ENCODE measurements around the gene FREM1.
A peak's percentile ranks its signal among the peaks of the same experiment; 100 is the strongest.

FREM1 gene

DNA sequence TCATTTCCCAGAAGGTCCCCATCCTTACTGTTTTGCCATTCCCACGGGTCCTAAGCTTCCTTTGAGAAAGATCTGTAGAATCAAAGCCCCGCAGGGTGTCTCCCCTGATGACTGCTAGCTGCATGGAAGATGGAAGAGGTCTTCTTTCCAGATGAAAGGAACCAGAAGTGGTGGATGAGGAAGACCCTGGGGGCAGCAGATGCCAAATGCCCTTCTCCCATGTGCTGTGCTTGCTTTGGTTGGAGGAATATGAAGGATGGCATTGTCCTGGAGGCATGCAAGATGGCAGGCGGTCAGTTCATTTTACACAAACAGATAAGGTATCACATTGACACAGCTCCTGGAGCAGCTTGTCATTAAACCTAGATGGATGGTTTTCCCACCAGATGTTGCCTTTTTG lies 161.9 kb downstream of the FREM1 start:
- no peak for DNase-seq

DNA sequence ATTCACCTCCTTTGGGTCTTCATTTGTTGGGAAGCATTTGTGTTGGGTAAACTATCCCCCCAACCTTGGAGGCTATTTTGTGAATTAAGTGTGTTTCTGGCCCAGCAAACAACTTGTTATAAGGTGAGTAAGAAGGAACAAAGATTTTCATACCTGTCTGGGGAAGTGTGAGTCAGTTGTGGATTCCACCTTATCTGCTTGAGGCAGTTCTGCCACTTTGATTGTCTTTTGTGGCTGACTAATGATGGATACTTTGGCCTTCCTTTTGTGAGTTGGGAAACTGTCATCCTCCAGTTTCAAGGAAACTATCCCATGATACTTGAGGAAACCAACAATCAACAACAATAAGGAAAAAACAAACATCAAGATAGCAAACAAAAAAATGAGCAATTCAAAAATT lies 163.1 kb downstream of the FREM1 start:
- no peak for DNase-seq

- DNase-seq: no peak
Measured at GRCh38 chr9:14746626-14747025, 163.6 kb downstream of the FREM1 start.

DNA sequence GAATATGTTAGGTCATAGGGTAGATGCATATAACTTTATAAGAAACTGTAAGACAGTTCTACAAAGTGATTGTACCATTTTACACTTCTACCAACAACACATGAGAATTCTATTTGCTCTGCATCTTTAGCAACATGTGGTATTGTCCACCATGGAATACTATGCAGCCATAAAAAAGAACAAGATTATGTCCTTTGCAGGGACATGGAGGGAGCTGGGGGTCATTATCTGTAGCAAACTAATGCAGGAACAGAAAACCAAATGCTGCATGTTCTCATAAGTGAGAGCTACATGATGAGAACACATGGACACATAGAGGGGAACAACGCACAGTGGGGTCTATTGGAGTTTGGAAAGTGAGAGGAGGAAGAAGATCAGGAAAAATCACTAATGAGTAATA lies 165.5 kb downstream of the FREM1 start:
- no peak for DNase-seq

DNA sequence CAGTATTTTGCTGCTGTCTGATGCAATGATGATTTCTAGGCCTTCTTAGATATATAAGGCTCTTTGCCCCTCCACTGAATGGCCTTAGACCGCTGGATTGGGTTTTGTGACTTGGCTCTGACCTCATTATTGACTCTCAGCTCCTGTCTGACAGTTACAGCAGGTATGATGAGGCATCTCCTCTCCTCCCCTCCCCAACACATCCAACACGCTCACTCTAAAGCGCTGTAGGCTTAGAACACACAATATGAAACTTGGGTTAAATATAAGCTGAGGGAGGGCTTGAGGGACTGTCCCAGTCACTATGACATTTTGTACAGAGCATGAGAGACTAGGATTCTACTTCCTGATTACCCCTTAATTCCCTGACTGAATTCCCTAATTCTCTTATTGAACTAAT lies 168.9 kb downstream of the FREM1 start:
- DNase-seq: no peak

- DNase-seq: no peak
Measured at GRCh38 chr9:14733133-14733532, 177.1 kb downstream of the FREM1 start.

DNA sequence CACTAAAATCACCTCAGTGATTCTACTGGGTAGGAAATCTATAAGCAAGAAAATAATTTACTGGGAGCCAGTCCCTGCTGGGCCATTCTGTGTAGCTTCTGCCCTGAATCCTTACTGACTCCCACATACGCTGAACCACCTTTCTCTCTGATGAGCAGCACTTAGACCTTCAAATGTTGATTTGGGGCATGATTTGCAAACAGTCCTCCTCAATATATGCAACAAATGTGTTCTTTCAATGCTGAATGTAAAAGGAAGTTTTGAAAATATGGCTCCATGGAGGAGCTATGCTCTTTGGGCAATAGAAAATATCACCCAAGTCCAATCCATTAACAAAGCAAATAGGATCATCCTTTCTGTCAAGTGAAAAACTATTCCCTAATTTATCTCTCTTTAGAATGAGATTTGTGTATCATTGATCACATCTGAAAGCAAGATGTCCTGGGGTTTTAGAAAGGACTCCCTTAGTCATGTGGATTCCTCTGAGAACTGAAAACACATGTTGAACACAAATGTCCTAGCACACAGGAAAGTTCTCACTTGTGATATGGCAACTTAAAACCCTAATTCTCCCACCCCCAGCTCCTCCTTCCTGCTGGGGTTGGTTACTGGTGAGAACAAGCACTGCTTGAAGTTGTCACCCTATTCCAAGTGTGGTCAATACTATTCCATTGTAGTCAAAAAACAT lies 178.8 kb downstream of the FREM1 start:
- no peak for DNase-seq

DNA sequence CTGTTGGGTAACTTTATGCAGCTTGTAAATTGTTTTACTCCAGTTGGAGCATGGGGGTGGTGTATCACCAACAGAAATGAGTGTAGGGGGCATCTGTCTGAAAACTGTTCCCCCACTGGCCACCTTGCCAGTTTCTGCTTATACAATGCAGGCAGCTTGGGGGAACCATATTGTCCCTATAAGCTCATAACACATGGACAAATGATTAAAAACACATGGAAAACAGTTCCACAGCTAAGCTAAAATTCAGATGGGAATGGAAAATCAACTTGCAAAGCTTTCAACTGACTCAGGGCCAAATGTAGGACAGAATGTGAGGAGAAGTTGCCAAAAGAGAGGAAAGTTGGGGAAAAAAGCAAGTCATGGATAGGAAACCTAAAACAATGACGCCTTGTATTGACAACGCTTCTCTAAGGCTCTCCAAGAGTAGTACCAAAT lies 179.7 kb downstream of the FREM1 start:
- DNase-seq: no peak

GRCh38 chr9:14723301-14723700 lies 186.9 kb downstream of the FREM1 start:
- no peak for DNase-seq

DNA sequence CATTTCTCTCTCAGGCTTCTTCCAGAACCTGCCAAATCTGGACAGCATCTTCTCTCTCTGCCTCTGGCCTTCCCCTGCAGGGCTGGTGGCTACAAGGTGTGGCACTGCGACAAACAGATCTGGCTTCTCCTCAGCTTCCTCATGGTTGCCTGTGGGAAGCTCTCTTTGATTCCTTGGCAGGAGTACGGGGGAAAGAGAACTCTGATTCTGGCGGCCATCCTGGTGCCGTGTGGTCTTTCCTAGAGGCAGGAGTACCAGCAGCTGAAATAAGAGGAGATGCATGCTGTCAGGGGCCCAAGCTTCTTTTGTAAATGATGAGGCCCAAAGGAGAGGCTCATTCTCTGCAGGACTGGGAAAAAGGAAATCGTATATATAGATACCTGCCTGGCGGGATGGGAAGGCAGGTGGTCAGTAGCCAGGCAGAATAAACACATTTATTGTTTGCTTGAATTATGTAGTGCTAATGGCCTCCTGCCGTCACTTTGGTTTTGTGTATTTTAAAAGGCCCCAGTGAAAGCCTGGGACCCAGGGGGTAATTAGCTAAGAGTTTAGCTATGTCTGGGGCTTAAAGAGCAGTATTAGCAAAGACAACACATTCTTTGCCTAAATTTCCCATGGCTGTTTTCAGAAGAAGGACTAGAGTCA lies 187.7 kb downstream of the FREM1 start, which contains the start of gene CER1:
TSS of gene CER1 (minus strand) at position 343 of the 645 bp plus-strand sequence. CDS start at position 282, 61 bp downstream.
- DNase-seq: no peak

GRCh38 chr9:14719231-14719923 lies 190.9 kb downstream of the FREM1 start:
- no peak for DNase-seq

DNA sequence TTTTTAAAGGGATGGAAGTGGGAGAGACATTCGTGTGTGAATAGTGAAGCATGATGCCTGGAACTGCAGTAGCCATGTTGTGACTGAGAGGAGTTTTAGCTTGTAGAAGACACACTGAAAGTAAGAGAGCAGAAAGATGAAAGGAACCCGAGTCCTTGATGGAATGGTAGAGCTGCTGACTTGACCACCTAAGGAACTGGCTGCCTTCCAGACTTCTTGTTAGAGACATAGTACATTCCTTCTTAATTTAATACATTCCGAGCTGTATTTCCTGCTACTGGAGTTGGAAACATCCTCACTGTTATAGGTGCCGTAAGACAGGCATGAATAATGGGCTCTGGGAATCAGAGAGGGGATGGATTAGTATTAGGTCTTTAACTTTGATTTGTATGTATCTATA lies 195.1 kb downstream of the FREM1 start:
- no peak for DNase-seq

DNA sequence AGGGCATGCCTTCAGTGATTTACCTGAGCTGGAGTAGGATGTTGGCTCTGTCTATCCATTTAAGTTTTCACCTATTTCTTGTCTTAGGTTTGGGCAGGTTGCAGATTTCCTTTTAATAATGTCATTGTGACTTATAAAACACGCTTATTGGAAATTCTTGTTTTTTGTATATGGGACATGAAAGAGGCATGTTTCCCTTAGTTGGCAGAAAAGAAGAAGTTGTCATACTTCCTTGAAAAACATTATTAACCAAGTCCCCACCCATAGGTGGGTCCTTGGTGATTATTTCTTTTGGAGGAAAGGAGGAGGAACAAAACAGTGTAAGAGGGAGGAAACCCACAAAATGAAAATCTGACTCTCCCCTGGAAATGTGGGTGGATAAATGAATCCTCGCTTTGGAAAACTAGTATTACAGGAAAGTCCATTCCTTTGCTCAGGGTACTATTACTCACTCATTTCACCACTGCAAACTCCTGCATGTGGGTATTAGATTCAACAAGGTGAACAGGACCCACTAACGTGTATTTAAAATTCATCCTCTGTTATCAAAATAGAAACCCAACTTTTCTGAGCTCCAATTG lies 197.0 kb downstream of the FREM1 start:
- DNase-seq: no peak

GRCh38 chr9:14710804-14711203 lies 199.4 kb downstream of the FREM1 start:
- no peak for DNase-seq

DNA sequence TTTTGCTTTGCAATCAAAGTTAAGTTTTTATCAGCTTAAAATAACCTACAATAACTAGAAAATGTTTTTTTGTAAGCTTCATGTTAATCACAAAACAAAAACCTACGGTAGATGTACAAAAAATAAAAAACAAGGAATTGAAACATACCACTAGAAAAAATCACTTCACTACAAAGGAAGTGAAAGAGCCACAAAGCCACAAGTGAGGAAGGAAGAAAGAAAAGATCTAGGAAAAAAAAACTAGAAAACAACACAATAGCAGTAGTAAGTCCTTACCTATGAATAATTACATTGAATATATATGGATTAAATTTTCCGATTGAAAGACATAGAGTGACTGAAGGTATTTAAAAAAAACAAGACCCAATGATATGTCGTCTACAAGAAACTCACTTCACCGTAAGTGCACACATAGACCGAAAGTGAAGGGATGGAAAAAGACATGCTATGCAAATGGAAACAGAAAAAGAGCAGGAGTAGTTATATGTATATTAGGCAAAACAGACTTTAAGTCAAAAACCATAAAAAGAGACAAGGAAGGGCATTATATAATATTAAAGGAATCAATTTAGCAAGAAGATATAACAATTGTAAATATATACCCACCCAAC lies 203.6 kb downstream of the FREM1 start:
- no peak for DNase-seq

DNA sequence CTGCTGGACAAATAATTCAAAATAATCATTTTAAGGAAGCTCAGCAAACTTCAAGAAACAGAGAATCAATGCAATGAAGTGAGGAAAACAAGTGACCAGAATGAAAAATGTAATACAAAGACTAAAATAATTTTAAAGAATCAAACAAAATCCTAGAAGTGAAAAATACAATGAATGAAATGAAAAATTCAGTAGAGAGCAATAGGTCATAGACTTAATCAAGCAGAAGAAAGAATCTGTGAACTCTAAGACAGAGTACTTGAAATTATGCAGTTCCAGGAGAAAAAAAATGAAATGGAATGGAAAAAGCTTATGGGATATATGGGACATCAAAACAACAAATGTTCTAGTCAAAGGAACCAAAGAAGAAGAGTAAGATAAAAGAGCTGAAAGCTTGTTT lies 205.1 kb downstream of the FREM1 start:
- no peak for DNase-seq

DNA sequence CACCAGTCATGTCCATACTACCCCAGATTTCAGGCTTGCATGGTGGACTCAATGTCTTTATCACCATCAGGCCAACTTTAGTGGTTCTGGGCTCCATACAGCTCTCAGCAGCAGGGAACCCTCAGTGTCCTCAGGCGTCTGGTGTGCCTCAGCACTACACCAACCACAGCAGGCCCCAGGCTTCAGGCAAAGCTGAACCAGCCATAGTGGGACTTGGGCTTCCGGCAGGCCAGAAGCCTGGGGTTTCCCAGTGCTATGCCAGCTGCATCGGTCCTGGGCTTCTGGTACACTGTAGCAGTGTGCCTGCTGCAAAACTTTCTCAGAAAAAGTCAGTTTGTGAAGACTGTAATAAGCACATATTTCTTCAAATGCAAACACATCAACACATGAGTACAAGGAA lies 205.9 kb downstream of the FREM1 start:
- DNase-seq: no peak

GRCh38 chr9:14702200-14702720 lies 208.0 kb downstream of the FREM1 start:
- DNase-seq: no peak

DNA sequence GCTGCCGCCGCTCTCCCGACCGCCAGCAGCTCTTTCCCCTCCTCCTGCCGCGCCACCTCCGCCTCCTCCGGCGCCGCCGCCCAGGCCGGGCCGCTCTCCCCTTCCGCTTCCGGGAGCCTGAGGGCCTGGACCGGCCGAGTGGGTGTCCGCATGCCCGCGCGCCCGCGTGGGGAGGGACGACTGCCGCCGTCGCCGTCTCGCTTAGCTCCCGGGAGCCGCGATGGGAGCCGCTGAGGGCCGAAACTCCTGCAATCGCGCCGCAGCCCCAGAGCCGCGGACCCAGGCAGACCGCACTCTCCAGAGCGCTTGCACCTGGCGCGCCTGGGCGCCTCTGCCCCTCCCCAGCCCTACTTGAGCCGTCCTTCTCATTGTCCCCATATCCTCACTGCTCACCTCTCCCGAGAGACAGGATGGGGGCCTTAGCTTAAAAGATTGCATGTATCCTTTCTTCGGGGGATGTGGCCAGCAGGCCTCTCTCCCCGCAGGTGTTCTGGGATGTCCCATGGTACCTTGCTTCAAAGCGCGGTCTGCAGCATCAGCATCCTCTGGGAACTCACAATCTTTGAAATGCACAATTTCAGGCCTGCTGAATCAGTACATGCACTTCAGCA lies 216.9 kb downstream of the FREM1 start, which contains the start of gene ZDHHC21:
TSS of gene ZDHHC21 (minus strand) at position 182 of the 611 bp plus-strand sequence. CDS start 19,092 bp downstream, outside the sequence.
- DNase-seq: peak; percentile 57

DNA sequence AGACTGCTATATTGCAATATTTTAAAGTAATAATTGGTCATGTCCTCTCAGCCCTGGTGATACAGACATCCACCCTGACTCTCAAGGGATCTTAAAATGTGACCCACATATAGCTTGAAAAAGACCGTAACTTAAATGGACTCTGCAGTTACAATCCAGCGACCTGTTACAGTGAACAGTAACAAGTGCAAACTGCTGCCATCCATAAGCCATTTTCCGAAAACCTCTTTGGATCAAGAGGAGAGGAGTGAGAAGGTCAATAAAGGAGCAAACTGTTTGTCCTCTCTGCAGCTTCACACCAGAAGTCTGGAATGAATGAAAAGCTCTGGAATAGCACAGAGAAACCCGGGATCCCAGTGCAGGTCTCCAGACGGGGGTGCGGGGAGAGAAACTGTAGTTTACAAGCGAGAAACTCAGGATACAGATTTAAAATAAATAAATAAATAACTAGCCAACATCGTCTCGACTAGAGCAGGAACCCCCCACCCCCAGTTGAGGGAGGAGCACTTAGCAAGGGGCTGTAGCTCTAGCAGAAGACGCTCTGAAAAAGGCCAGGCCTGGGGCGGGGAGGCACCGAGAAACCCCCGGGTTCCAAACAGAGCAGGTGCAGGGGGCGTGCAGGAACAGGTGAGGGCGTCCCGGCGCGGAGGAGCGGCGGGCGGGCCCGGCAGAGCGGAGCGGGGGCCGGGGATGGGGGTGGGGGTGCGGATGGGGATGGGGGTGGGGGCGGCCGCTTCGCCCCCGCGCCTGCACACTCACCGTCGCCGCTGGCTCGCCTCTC lies 217.6 kb downstream of the FREM1 start:
- no peak for DNase-seq

DNA sequence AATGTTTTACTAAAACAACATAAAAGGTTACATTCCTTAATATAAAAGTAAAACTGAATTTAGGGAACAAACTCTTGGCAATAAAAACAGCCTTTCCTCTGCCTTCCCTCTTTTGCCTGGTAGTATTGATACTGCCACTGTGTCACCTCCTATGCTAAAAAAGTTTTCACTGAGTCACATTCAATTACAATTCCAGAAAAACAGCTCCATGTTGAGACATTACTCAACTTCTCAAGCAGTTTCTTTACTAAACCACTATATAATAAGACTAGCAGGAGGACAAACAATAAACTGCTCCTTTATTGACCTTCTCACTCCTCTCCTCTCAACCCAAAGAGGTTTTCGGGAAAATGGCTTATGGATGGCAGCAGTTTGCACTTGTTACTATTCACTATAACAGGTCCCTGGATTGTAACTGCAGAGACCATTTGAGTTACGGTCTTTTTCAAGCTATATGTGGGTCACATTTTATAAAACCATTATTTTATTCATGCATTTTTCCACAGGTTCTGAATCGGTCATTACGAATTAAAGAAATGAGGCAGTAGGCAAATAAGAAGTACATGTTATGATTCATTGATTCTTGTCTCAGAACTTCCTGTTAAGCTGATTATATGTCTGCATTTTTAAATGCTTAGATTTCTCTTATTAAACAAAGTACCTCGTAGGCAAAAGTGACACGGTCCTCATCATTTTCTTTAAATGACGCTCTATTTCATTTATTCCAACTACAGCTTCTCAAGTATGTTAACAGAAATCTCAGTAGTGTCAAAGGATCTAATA lies 219.1 kb downstream of the FREM1 start:
- no peak for DNase-seq
